HG03442 (cell line): Measurements from ENCODE around the gene MAGI1.
A peak's percentile ranks its signal among the peaks of the same experiment; 100 is the strongest.

ENCODE experiments used
- ATAC-seq: cut with Tn5 transposase; IDR thresholded peaks from one replicate; pipeline ENCODE4 v1.9.1; 2021; ENCODE audit warnings: mild to moderate bottlenecking, moderate library complexity; ENCODE audit not compliant: unreplicated experiment

MAGI1 gene

GRCh38 chr3:65352951-65353350 is 685.8 kb downstream of the MAGI1 start:
- ATAC-seq = no peak

GRCh38 chr3:65351753-65352152 is 687.0 kb downstream of the MAGI1 start:
- ATAC-seq = no peak

- ATAC-seq = no peak
Measured at GRCh38 chr3:65350801-65351476, 687.8 kb downstream of the MAGI1 start.

GRCh38 chr3:65348398-65348995 is 690.2 kb downstream of the MAGI1 start:
- ATAC-seq = no peak

- no peak for ATAC-seq
Measured at GRCh38 chr3:65347166-65347565, 691.6 kb downstream of the MAGI1 start.

- ATAC-seq = no peak
Measured at GRCh38 chr3:65344846-65345245, 693.9 kb downstream of the MAGI1 start.

- no peak for ATAC-seq
Measured at GRCh38 chr3:65344444-65344843, 694.3 kb downstream of the MAGI1 start.

- ATAC-seq = no peak
Measured at GRCh38 chr3:65343736-65344135, 695.0 kb downstream of the MAGI1 start.

GRCh38 chr3:65343026-65343425 is 695.7 kb downstream of the MAGI1 start:
- no peak for ATAC-seq

GRCh38 chr3:65342084-65342683 is 696.5 kb downstream of the MAGI1 start:
- peak; percentile 55 for ATAC-seq

- ATAC-seq = no peak
Measured at GRCh38 chr3:65339192-65339740, 699.5 kb downstream of the MAGI1 start.

- no peak for ATAC-seq
Measured at GRCh38 chr3:65338571-65338970, 700.1 kb downstream of the MAGI1 start.

- no peak for ATAC-seq
Measured at GRCh38 chr3:65335587-65335986, 703.1 kb downstream of the MAGI1 start.

GRCh38 chr3:65334045-65334665 is 704.6 kb downstream of the MAGI1 start:
- ATAC-seq = no peak

- no peak for ATAC-seq
Measured at GRCh38 chr3:65331730-65332129, 707.0 kb downstream of the MAGI1 start.

- no peak for ATAC-seq
Measured at GRCh38 chr3:65330072-65330471, 708.6 kb downstream of the MAGI1 start.

GRCh38 chr3:65328148-65328547 is 710.6 kb downstream of the MAGI1 start:
- ATAC-seq = no peak

- no peak for ATAC-seq
Measured at GRCh38 chr3:65326574-65326973, 712.1 kb downstream of the MAGI1 start.

GRCh38 chr3:65322910-65323309 is 715.8 kb downstream of the MAGI1 start:
- ATAC-seq = no peak

- ATAC-seq = no peak
Measured at GRCh38 chr3:65318231-65318630, 720.5 kb downstream of the MAGI1 start.

GRCh38 chr3:65314916-65315315 is 723.8 kb downstream of the MAGI1 start:
- no peak for ATAC-seq

GRCh38 chr3:65314269-65314668 is 724.4 kb downstream of the MAGI1 start:
- ATAC-seq = no peak
